Panc1 (cell line): ENCODE measurements around the gene TRIB2. TPM values are rescaled to one million over a fixed set of nuclear protein-coding genes. Genes with fewer than 3 reads are reported as not detected.

Source experiments
- ATAC-seq: fragments of 200-7000 bp; cut with Tn5 transposase; 2 replicates; pipeline ENCODE4 v1.9.1; 2020; ENCODE audit warnings: mild to moderate bottlenecking, moderate library complexity
- BruUV-seq: library from RNA; stranded (reverse); fragments of 400-500 nt; replicated peaks from 2 replicates; lab custom pipeline; 2021; lab: Mats Ljungman, UMichigan
- CTCF ChIA-PET: fragments of 300-600 bp; sonication (Branson Sonifier 250); formaldehyde crosslinking; loops from one replicate; lab custom pipeline; 2022; ENCODE audit warnings: antibody characterized with exemption; lab: Charles Lee
- POLR2A ChIA-PET: fragments of 300-600 bp; sonication (Branson Sonifier 250); formaldehyde crosslinking; loops from one replicate; lab custom pipeline; 2022; ENCODE audit warnings: antibody characterized with exemption; lab: Charles Lee
- DNase-seq: peaks from one replicate; pipeline ENCODE4 v3.0.0-alpha.2; 2010; ENCODE audit warnings: low read depth, low spot score
- H3K27ac ChIP-seq: 2 replicates; pipeline ENCODE4 v1.5.1; 2011; ENCODE audit warnings: mild to moderate bottlenecking, low read length, inconsistent platforms
- H3K27me3 ChIP-seq: fragments of 200-500 bp; sonication (Bioruptor generic); 2 replicates; pipeline ENCODE4 v1.6.0; 2014; ENCODE audit warnings: low read length, inconsistent platforms; ENCODE audit not compliant: control insufficient read depth, insufficient read depth
- H3K36me3 ChIP-seq: fragments of 200-500 bp; sonication (Bioruptor generic); 2 replicates; pipeline ENCODE4 v1.5.1; 2014; ENCODE audit warnings: inconsistent platforms, mild to moderate bottlenecking, low read length, moderate library complexity; ENCODE audit not compliant: control insufficient read depth, insufficient read depth
- H3K4me1 ChIP-seq: 2 replicates; pipeline ENCODE4 v1.5.1; 2011; ENCODE audit warnings: inconsistent platforms, mild to moderate bottlenecking, low read length, moderate library complexity; ENCODE audit not compliant: control insufficient read depth, insufficient read depth
- H3K4me3 ChIP-seq, 2 experiments: 2 replicates each; pipeline ENCODE4 v1.5.1; 2011 to 2012; ENCODE audit warnings: low read depth in 2 of 2, low read length in 2 of 2, mild to moderate bottlenecking in 2 of 2, inconsistent platforms in 1 of 2, moderate library complexity in 1 of 2
- H3K9me3 ChIP-seq: fragments of 200-500 bp; sonication (Bioruptor generic); 2 replicates; pipeline ENCODE4 v1.5.1; 2014; ENCODE audit warnings: low read depth, mild to moderate bottlenecking, inconsistent platforms, low read length, moderate library complexity; ENCODE audit not compliant: control insufficient read depth, insufficient read depth
- POLR2AphosphoS5 ChIP-seq: IDR thresholded peaks from 2 replicates; pipeline ENCODE4 v1.6.1; 2012; ENCODE audit warnings: mild to moderate bottlenecking, low read depth, low read length, moderate library complexity
- SIN3A ChIP-seq: IDR thresholded peaks from 2 replicates; pipeline ENCODE4 v1.6.1; 2012; ENCODE audit warnings: low read depth, mild to moderate bottlenecking, low read length, moderate library complexity, borderline replicate concordance; ENCODE audit not compliant: insufficient read depth
- TCF7L2 ChIP-seq: IDR thresholded peaks from 2 replicates; pipeline ENCODE4 v1.6.1; 2011; ENCODE audit warnings: mild to moderate bottlenecking, low read depth, low read length, inconsistent platforms
- in situ Hi-C: cut with HindIII; loops from 2 replicates; pipeline ENCODE4 v1.10.0; 2016; ENCODE audit warnings: low sequenced_read_pairs, low pct_unique_long_range_greater_than_20kb
- intact Hi-C: fragments of 100-400 bp; cut with micrococcal nuclease; formaldehyde crosslinking; loops from one replicate; pipeline ENCODE4 v1.10.0; 2022; ENCODE audit not compliant: unreplicated experiment
- total RNA-seq: library from RNA; stranded (reverse); gene quantifications from one replicate; pipeline ENCODE4 v1.2.1, GENCODE V29; 2021; ENCODE audit not compliant: unreplicated experiment
- TF ChIP-seq, protein P1 (sequence below): fragments of 450-650 bp; IDR thresholded peaks from 2 replicates; pipeline ENCODE4 v1.5.1; 2017; ENCODE audit warnings: mild to moderate bottlenecking
- TF ChIP-seq, protein P2 (sequence below), 2 experiments: IDR thresholded peaks; 2 replicates each; pipeline ENCODE4 v1.6.1; 2011 to 2012; ENCODE audit warnings: low read depth in 2 of 2, control low read depth in 1 of 2, low read length in 1 of 2, mild to moderate bottlenecking in 1 of 2, moderate library complexity in 1 of 2; ENCODE audit not compliant: insufficient read depth in 1 of 2

TRIB2 gene
- total RNA-seq, 1 experiment from 2014 or later = 43.2 TPM

DNA sequence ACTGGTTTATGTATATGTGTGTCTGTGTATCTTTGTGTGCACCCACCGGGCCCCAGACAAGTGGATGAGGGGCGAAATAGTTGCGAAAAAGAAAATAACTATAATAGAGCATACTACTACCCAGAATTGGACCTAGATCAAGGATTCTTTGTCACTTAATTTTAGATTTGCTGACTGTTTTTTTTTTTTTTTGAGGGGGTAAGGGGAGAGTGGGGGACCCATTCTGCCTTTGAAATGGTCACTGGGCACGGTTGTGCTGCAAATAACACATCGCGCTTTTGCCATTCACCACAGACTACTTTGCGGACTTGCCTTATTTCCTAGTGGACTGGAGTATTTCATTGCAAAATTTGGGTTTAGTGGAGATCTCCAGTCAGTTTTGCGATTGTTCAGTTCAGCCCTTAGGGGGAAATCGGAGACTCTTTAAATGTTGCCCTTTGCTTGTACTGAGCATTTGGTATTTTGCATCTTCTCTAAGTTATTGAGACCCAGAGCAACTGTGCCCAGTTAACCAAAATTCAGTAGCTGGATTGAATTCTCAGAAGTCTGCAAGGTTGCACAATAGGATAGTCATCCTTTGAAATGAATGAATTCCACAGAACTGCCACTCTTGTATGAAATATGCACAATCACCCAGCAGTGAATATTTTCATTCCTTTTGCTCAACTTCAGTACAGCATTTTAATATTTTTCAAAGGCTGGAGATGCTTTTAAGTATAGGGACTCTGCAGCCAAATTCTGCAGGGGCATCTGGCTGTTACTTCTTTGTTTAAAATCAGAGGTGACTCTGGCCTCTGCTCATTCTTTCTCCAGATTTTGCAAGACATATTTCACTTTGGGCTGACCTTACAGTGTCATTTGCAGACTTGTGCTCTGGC, 2.9 kb downstream of the TRIB2 start:
- Histone ChIP-seq H3K27me3 (no peaks in the 10 kb centered on the region), H3K27ac (peak overlapping the region; percentile 89), H3K4me3 (peak overlapping the region; percentile 70 to 92), H3K36me3 (peaks cover 2% of the 10 kb centered on the region; the same call in 1 of the 2 replicates), H3K4me1 (peaks cover 41% of the 10 kb centered on the region), H3K9me3 (no peaks in the 10 kb centered on the region)
- ATAC-seq (no peak), DNase-seq (no peak)
- TF ChIP-seq TCF7L2 (no peak), POLR2AphosphoS5 (no peak), SIN3A (no peak)
- TF ChIP-seq, protein P1, sequence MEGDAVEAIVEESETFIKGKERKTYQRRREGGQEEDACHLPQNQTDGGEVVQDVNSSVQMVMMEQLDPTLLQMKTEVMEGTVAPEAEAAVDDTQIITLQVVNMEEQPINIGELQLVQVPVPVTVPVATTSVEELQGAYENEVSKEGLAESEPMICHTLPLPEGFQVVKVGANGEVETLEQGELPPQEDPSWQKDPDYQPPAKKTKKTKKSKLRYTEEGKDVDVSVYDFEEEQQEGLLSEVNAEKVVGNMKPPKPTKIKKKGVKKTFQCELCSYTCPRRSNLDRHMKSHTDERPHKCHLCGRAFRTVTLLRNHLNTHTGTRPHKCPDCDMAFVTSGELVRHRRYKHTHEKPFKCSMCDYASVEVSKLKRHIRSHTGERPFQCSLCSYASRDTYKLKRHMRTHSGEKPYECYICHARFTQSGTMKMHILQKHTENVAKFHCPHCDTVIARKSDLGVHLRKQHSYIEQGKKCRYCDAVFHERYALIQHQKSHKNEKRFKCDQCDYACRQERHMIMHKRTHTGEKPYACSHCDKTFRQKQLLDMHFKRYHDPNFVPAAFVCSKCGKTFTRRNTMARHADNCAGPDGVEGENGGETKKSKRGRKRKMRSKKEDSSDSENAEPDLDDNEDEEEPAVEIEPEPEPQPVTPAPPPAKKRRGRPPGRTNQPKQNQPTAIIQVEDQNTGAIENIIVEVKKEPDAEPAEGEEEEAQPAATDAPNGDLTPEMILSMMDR = no peak
- TF ChIP-seq, protein P2, sequence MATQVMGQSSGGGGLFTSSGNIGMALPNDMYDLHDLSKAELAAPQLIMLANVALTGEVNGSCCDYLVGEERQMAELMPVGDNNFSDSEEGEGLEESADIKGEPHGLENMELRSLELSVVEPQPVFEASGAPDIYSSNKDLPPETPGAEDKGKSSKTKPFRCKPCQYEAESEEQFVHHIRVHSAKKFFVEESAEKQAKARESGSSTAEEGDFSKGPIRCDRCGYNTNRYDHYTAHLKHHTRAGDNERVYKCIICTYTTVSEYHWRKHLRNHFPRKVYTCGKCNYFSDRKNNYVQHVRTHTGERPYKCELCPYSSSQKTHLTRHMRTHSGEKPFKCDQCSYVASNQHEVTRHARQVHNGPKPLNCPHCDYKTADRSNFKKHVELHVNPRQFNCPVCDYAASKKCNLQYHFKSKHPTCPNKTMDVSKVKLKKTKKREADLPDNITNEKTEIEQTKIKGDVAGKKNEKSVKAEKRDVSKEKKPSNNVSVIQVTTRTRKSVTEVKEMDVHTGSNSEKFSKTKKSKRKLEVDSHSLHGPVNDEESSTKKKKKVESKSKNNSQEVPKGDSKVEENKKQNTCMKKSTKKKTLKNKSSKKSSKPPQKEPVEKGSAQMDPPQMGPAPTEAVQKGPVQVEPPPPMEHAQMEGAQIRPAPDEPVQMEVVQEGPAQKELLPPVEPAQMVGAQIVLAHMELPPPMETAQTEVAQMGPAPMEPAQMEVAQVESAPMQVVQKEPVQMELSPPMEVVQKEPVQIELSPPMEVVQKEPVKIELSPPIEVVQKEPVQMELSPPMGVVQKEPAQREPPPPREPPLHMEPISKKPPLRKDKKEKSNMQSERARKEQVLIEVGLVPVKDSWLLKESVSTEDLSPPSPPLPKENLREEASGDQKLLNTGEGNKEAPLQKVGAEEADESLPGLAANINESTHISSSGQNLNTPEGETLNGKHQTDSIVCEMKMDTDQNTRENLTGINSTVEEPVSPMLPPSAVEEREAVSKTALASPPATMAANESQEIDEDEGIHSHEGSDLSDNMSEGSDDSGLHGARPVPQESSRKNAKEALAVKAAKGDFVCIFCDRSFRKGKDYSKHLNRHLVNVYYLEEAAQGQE (IDR thresholded peaks at IDR 0.05; ENCODE audit: insufficient read depth in 1 of 2, low read depth in 2 of 2, low read length in 1 of 2) = no peak
- BruUV-seq = no TSS peak
- POLR2A ChIA-PET = no interaction called here
- intact Hi-C loops (loop anchor here (5.0 to 10.0 kb wide), 4 partner anchors 185 to 545 kb away; no protein-coding TSS in a partner anchor), in situ Hi-C loops (no loop called here)
- CTCF ChIA-PET = no interaction called here

DNA sequence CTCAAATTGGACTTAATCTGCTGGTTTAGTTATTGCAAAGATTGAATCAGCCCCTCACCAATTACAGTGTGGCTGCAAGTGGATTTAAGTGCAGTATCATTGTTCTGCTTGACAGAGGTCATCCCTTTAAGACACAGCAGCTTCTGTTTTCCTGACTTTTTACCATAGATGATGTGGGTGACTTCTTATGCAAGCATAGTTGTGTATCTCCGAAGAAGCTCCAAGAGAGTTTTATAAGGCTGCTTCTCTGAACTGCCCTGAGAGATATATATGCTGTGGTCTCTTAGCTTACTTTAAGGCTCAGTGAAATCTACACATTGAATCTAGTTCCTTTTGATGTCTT, 3.5 kb downstream of the TRIB2 start:
- Histone ChIP-seq H3K9me3 (no peaks in the 10 kb centered on the region), H3K27ac (peak overlapping the region; percentile 89), H3K27me3 (no peaks in the 10 kb centered on the region), H3K36me3 (peaks cover 2% of the 10 kb centered on the region; the same call in 1 of the 2 replicates), H3K4me1 (peaks cover 36% of the 10 kb centered on the region), H3K4me3 (peak overlapping the region; percentile 70 to 92)
- POLR2A ChIA-PET = no interaction called here
- no TSS peak for BruUV-seq
- ATAC-seq (no peak), DNase-seq (no peak)
- intact Hi-C loops = no loop called here
- in situ Hi-C loops = no loop called here
- CTCF ChIA-PET = interaction anchor here (0.5 kb wide), 1 partner anchor 555 kb away, joined by 5 read pairs; no protein-coding TSS in a partner anchor
- no peak for TF ChIP-seq TCF7L2
- TF ChIP-seq, protein P2 (IDR thresholded peaks at IDR 0.05; ENCODE audit: insufficient read depth in 1 of 2, low read depth in 2 of 2, low read length in 1 of 2) = no peak
- TF ChIP-seq, protein P1 = no peak
- TF ChIP-seq POLR2AphosphoS5 = no peak
- TF ChIP-seq SIN3A = no peak
